Heart left ventricle (tissue), 13 donors: ENCODE results near the gene STRN4.

Experiments used
- CTCF ChIP-seq, 12 donors: fragments of 200-600 bp; sonication (generic) in 4 of 12; IDR thresholded peaks; one replicate each; pipeline versions ENCODE4 v1.5.0 to v1.8.0; 2018 to 2022; ENCODE audit warnings: antibody characterized with exemption in 12 of 12, mild to moderate bottlenecking in 5 of 12
- POLR2A ChIP-seq, 2 donors: fragments of 450-650 bp; IDR thresholded peaks; one replicate each; pipeline ENCODE4 v1.6.1; 2017; ENCODE audit warnings: antibody characterized with exemption in 2 of 2, mild to moderate bottlenecking in 2 of 2, moderate library complexity in 2 of 2
- donor health status: ischemic (EF 13 %, LVEDD 7.1; RV severe dilation, severe dysfunction).
- donor health status: DM: no; HTN: yes; CAD: no.
- donor health status: DM: no; HTN: no; CAD: no.
- donor health status: ischemic (EF 25% LVEDD 6.9; RV normal size, moderate dysfunction).
- donor health status: ischemic (EF 25% LVEDD 5.7; RV mildly dilated, moderate dysfunction).
- donor health status: ischemic (EF 35%, LVEDD 5.7; RV mildly dilated, moderate dysfunction).
- donor health status: nonischemic (EF 11% LVEDD 7.7; RV severe dilation, severe dysfunction).
- donor health status: DM: yes; HTN: yes; CAD: no.
- donor health status: PGD.
- donor health status: ischemic (EF 29% LVEDD 5.4; RV normal size, mild dysfunction).
- donor health status: nonischemic (EF 23%, LVEDD 6.1; RV moderate dilation, normal function).

- TF ChIP-seq CTCF (IDR thresholded peaks at IDR 0.05): no peak
- no peak for TF ChIP-seq POLR2A (IDR thresholded peaks at IDR 0.05)
Measured at GRCh38 chr19:46786236-46787039, 40.2 kb upstream of the STRN4 start.
